Measurements from ENCODE around the gene MRM3.

Gene MRM3

GRCh38 chr17:796609-797008 lies 14.5 kb downstream of the MRM3 start:
- TF ChIP-seq CTCF (IDR thresholded peaks at IDR 0.05; ENCODE audit: poor library complexity, severe bottlenecking), result no peak
- Histone ChIP-seq H3K4me3 (ENCODE audit: severe bottlenecking) (no peak overlapping the region), H3K27me3 (ENCODE audit: insufficient read depth, poor library complexity, severe bottlenecking) (no peaks in the 10 kb centered on the region), H3K9me3 (ENCODE audit: severe bottlenecking) (no peaks in the 10 kb centered on the region), H3K27ac (ENCODE audit: poor library complexity, severe bottlenecking) (no peak overlapping the region), H3K4me1 (ENCODE audit: insufficient read depth, poor library complexity, severe bottlenecking) (no peaks in the 10 kb centered on the region), H3K36me3 (ENCODE audit: low read depth) (peaks cover 27% of the 10 kb centered on the region)
- ATAC-seq (ENCODE audit: low read depth) (no peak), DNase-seq (ENCODE audit: low spot score) (no peak)

- no peak for TF ChIP-seq CTCF (IDR thresholded peaks at IDR 0.05; ENCODE audit: poor library complexity, severe bottlenecking)
- Histone ChIP-seq H3K27ac (ENCODE audit: poor library complexity, severe bottlenecking) (no peak overlapping the region), H3K27me3 (ENCODE audit: insufficient read depth, poor library complexity, severe bottlenecking) (no peaks in the 10 kb centered on the region), H3K4me3 (ENCODE audit: severe bottlenecking) (no peak overlapping the region), H3K4me1 (ENCODE audit: insufficient read depth, poor library complexity, severe bottlenecking) (no peaks in the 10 kb centered on the region), H3K36me3 (ENCODE audit: low read depth) (peaks cover 26% of the 10 kb centered on the region), H3K9me3 (ENCODE audit: severe bottlenecking) (no peaks in the 10 kb centered on the region)
- ATAC-seq (ENCODE audit: low read depth), result no peak
- no peak for DNase-seq (ENCODE audit: low spot score)
Measured at GRCh38 chr17:797236-797840, 15.2 kb downstream of the MRM3 start.

GRCh38 chr17:798246-798645 lies 16.1 kb downstream of the MRM3 start:
- DNase-seq (ENCODE audit: low spot score), result no peak
- no peak overlapping the region for H3K4me3 ChIP-seq (ENCODE audit: severe bottlenecking)
- H3K27me3 ChIP-seq (ENCODE audit: insufficient read depth, poor library complexity, severe bottlenecking), result no peaks in the 10 kb centered on the region
- H3K27ac ChIP-seq (ENCODE audit: poor library complexity, severe bottlenecking), result no peak overlapping the region
- no peak for TF ChIP-seq CTCF (IDR thresholded peaks at IDR 0.05; ENCODE audit: poor library complexity, severe bottlenecking)
- peaks cover 28% of the 10 kb centered on the region for H3K36me3 ChIP-seq (ENCODE audit: low read depth)
- no peaks in the 10 kb centered on the region for H3K4me1 ChIP-seq (ENCODE audit: insufficient read depth, poor library complexity, severe bottlenecking)
- ATAC-seq (ENCODE audit: low read depth), result no peak
- no peaks in the 10 kb centered on the region for H3K9me3 ChIP-seq (ENCODE audit: severe bottlenecking)

- no peaks in the 10 kb centered on the region for H3K9me3 ChIP-seq (ENCODE audit: severe bottlenecking)
- ATAC-seq (ENCODE audit: low read depth) (no peak), DNase-seq (ENCODE audit: low spot score) (no peak)
- no peak overlapping the region for H3K4me3 ChIP-seq (ENCODE audit: severe bottlenecking)
- no peak for TF ChIP-seq CTCF (IDR thresholded peaks at IDR 0.05; ENCODE audit: poor library complexity, severe bottlenecking)
- peaks cover 35% of the 10 kb centered on the region for H3K36me3 ChIP-seq (ENCODE audit: low read depth)
- no peaks in the 10 kb centered on the region for H3K4me1 ChIP-seq (ENCODE audit: insufficient read depth, poor library complexity, severe bottlenecking)
- H3K27me3 ChIP-seq (ENCODE audit: insufficient read depth, poor library complexity, severe bottlenecking), result no peaks in the 10 kb centered on the region
- no peak overlapping the region for H3K27ac ChIP-seq (ENCODE audit: poor library complexity, severe bottlenecking)
Measured at GRCh38 chr17:799261-799660, 17.1 kb downstream of the MRM3 start.

GRCh38 chr17:800446-801242 lies 18.5 kb downstream of the MRM3 start:
- no peak overlapping the region for H3K27ac ChIP-seq (ENCODE audit: poor library complexity, severe bottlenecking)
- no peak for ATAC-seq (ENCODE audit: low read depth)
- TF ChIP-seq CTCF (IDR thresholded peaks at IDR 0.05; ENCODE audit: poor library complexity, severe bottlenecking), result no peak
- H3K36me3 ChIP-seq (ENCODE audit: low read depth), result peaks cover 41% of the 10 kb centered on the region
- no peak overlapping the region for H3K4me3 ChIP-seq (ENCODE audit: severe bottlenecking)
- no peaks in the 10 kb centered on the region for H3K9me3 ChIP-seq (ENCODE audit: severe bottlenecking)
- H3K4me1 ChIP-seq (ENCODE audit: insufficient read depth, poor library complexity, severe bottlenecking), result no peaks in the 10 kb centered on the region
- H3K27me3 ChIP-seq (ENCODE audit: insufficient read depth, poor library complexity, severe bottlenecking), result no peaks in the 10 kb centered on the region
- no peak for DNase-seq (ENCODE audit: low spot score)
